Uterus (tissue), 2 donors: ENCODE data around the gene TMPRSS4.

Experiments used
- CTCF ChIP-seq, 4 experiments: fragments of 200-600 bp in 2 of 4; fragments of 450-650 bp in 2 of 4; sonication (generic) in 2 of 4; IDR thresholded peaks; one replicate each; pipeline ENCODE4 v1.5.1; 2016 to 2019; ENCODE audit warnings: antibody characterized with exemption in 4 of 4, mild to moderate bottlenecking in 2 of 4, moderate library complexity in 1 of 4
- POLR2A ChIP-seq, 2 donors: fragments of 450-650 bp; IDR thresholded peaks; one replicate each; pipeline ENCODE4 v1.6.1; 2016; ENCODE audit warnings: antibody characterized with exemption in 2 of 2, mild to moderate bottlenecking in 1 of 2, moderate library complexity in 1 of 2

DNA sequence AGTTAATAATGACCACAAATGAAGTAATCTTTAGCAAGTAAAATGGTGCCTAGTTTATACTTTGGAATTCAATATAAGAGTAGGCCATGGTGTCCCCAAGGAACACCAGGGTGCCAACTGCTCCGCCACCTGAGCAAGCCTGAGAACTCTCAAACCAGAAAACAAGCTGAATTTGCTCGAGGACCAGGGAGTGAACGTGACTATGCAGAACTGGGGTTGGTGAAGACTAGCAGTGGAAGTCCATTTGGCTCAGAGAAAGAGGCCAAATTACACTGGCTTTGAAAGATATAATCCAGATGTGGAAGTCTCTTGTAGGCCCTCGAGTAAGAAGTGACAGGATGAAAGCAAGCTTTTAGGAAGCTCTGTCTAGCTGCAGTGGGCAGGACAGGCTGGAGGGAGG, 18.6 kb downstream of the TMPRSS4 start:
- TF ChIP-seq CTCF (IDR thresholded peaks at IDR 0.05) (no peak), POLR2A (IDR thresholded peaks at IDR 0.05) (no peak)
